ENCODE results near the gene TARS1. TPM values are rescaled to one million over a fixed set of nuclear protein-coding genes. Genes with fewer than 3 reads are reported as not detected.
"Not testable (repeated sequence)": the region's sequence is repeated elsewhere in the genome, so short reads cannot be mapped to it uniquely, and the experiment has no call there.

The TARS1 gene
- total RNA-seq, 3 donors from 2014 or later (not counting 1 experiment from before 2014, with no cell fraction given) = 59.9 to 74.8 (median 64.6) TPM

DNA sequence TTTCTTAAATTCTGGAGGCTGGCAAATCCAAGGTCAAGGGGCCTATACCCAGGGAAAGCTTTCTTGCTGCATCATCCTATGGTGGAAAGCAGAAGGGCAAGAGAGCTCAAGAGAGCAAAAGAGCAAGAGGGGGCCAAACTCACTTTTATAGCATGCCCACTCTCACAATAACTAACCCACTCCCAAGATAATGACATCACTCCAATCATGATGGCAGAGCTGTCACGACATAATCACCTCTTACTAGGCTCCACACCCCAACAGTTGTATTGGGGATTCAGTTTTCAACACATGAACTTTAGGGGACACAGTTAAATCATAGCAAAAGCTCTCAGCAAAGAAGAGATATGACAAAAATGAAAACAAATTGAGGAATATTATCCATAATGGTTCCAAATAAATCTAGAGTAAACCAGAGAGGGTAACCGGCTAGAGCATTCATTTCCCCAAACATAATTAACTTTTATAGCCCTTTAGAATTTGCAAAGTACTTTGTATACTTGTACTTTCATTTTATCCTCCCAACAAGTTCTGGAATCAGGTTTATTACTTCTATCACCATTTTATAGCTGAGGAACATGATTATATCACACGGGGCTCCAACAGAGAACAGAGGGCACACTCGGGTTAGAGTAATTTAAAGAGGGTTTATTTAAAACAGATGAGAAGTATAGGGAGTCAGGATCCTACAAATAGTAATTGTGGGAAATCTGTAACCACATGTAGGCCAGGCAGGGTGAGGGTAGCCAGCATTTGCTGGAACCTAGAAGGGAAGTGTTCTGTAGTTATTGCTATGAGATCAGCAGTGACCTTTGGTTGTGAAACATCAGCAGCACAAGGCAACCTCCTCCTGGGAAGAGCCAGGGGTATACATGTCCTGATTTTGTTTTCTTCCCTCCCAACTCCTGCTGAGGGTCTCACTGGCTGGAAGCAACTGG is 7.2 kb upstream of the TARS1 start:
- TF ChIP-seq, protein P1, sequence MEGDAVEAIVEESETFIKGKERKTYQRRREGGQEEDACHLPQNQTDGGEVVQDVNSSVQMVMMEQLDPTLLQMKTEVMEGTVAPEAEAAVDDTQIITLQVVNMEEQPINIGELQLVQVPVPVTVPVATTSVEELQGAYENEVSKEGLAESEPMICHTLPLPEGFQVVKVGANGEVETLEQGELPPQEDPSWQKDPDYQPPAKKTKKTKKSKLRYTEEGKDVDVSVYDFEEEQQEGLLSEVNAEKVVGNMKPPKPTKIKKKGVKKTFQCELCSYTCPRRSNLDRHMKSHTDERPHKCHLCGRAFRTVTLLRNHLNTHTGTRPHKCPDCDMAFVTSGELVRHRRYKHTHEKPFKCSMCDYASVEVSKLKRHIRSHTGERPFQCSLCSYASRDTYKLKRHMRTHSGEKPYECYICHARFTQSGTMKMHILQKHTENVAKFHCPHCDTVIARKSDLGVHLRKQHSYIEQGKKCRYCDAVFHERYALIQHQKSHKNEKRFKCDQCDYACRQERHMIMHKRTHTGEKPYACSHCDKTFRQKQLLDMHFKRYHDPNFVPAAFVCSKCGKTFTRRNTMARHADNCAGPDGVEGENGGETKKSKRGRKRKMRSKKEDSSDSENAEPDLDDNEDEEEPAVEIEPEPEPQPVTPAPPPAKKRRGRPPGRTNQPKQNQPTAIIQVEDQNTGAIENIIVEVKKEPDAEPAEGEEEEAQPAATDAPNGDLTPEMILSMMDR (IDR thresholded peaks at IDR 0.05) = no peak
- Mint-ChIP-seq H3K9me3 (no peaks in the 10 kb centered on the region), H3K4me3 (no peak overlapping the region), H3K4me1 (peaks cover 7 to 8% of the 10 kb centered on the region in 2 donors), H3K27ac (no peak overlapping the region), H3K36me3 (no peaks in the 10 kb centered on the region), H3K27me3 (ENCODE audit: low read depth in 2 of 2) (peaks cover 3 to 4% of the 10 kb centered on the region in 2 donors)
- WGBS (ENCODE audit: insufficient coverage) = 83% methylated on average over 3 of the region's 4 CpGs
- Histone ChIP-seq H3K9me3 (ENCODE audit: control insufficient read depth, insufficient read depth, low read length) (no peaks in the 10 kb centered on the region), H3K4me3 (ENCODE audit: low read length) (no peak overlapping the region), H3K27me3 (ENCODE audit: control insufficient read depth, insufficient read depth, low read length) (no peaks in the 10 kb centered on the region), H3K27ac (ENCODE audit: low read length) (no peak overlapping the region), H3K4me1 (ENCODE audit: control insufficient read depth, insufficient read depth, low read length) (no peaks in the 10 kb centered on the region), H3K36me3 (ENCODE audit: control insufficient read depth, insufficient read depth, low read length) (no peaks in the 10 kb centered on the region)
- DNase-seq = no peak
- no peak for ATAC-seq
- intact Hi-C loops (cut with micrococcal nuclease) = no loop called here

DNA sequence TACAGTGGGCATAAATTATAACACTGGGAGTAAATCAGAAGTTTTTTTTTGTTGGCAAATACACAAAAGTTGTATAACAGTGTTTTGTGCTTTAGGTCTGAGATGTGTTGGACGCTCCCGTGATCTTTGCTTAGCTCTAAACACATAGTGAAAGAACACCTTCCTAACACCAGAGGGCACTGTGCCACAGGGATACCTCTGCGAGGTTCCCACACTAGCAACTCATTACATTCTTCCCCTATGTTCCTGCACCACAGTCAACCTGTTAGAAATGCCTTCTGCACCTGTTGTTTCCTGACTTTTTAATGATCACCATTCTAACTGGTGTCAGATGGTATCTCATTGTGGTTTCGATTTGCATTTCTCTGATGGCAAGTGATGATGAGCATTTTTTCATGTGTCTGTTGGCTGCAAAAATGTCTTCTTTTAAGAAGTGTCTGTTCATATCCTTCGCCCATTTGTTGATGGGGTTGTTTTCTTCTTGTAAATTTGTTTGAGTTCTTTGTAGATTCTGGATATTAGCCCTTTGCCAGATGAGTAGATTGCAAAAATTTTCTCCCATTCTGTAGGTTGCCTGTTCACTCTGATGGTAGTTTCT is 4.8 kb upstream of the TARS1 start:
- H3K4me1 Mint-ChIP-seq = not testable (repeated sequence)

DNA sequence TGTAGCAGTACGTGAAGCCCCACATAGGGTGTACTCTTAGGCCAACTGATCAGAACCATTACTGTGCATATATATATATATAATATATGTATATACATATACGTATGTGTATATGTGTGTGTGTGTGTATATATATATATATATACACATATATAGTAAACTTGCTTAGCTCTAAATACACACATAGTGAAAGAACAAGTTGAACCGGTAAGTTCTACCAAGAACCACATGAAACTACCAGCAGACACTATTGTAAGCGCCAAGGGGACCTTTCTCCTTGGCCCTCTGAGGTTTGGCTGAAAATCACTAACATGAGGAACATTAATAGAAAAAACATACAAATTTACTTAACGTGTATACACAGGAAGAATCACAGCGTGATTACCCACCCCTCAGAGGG is 1.8 kb upstream of the TARS1 start:
- ATAC-seq (no peak), DNase-seq (peak in 1 of 2 donors; percentile 3)
- no peaks in the 10 kb centered on the region for H3K36me3 Mint-ChIP-seq
- H3K27me3 Mint-ChIP-seq (ENCODE audit: low read depth in 2 of 2) = no peaks in the 10 kb centered on the region
- no peaks in the 10 kb centered on the region for H3K27me3 ChIP-seq (ENCODE audit: control insufficient read depth, insufficient read depth, low read length)
- 92% methylated on average over 4 of the region's 6 CpGs for WGBS (ENCODE audit: insufficient coverage)
- intact Hi-C loops (cut with micrococcal nuclease) = no loop called here
- no peak overlapping the region for H3K4me3 Mint-ChIP-seq
- TF ChIP-seq, protein P1 (IDR thresholded peaks at IDR 0.05) = no peak
- H3K4me1 ChIP-seq (ENCODE audit: control insufficient read depth, insufficient read depth, low read length) = peaks cover 21% of the 10 kb centered on the region
- H3K9me3 ChIP-seq (ENCODE audit: control insufficient read depth, insufficient read depth, low read length) = no peaks in the 10 kb centered on the region
- no peaks in the 10 kb centered on the region for H3K36me3 ChIP-seq (ENCODE audit: control insufficient read depth, insufficient read depth, low read length)
- no peaks in the 10 kb centered on the region for H3K9me3 Mint-ChIP-seq
- H3K27ac Mint-ChIP-seq = no peak overlapping the region
- H3K27ac ChIP-seq (ENCODE audit: low read length) = no peak overlapping the region
- H3K4me3 ChIP-seq (ENCODE audit: low read length) = no peak overlapping the region
- H3K4me1 Mint-ChIP-seq = peaks cover 16 to 18% of the 10 kb centered on the region in 2 donors

More for the DNA sequence above, 4.8 kb upstream of the TARS1 start:
- ATAC-seq (peak; percentile 38 to 55 (median 41)), DNase-seq (peak; percentile 36 to 87)
- TF ChIP-seq, protein P1 (IDR thresholded peaks at IDR 0.05) = peak; percentile 84
- not testable (repeated sequence) for H3K9me3 ChIP-seq (ENCODE audit: control insufficient read depth, insufficient read depth, low read length); H3K27me3 Mint-ChIP-seq (ENCODE audit: low read depth in 2 of 2); H3K36me3 Mint-ChIP-seq; H3K4me3 Mint-ChIP-seq; H3K27me3 ChIP-seq (ENCODE audit: control insufficient read depth, insufficient read depth, low read length); H3K4me1 ChIP-seq (ENCODE audit: control insufficient read depth, insufficient read depth, low read length); H3K9me3 Mint-ChIP-seq; H3K27ac Mint-ChIP-seq; H3K27ac ChIP-seq (ENCODE audit: low read length); H3K36me3 ChIP-seq (ENCODE audit: control insufficient read depth, insufficient read depth, low read length); H3K4me3 ChIP-seq (ENCODE audit: low read length)
- intact Hi-C loops (cut with micrococcal nuclease) = loop anchor here (1.0 kb wide), 1 partner anchor 533 kb away; no protein-coding TSS in a partner anchor
- 0% methylated on average over 4 of the region's 5 CpGs for WGBS (ENCODE audit: insufficient coverage)

Data from natural killer cell (primary cell).